NCI-H187 (cell line): ENCODE data around the gene PLCL1.
"Not testable (repeated sequence)": the region's sequence is repeated elsewhere in the genome, so short reads cannot be mapped to it uniquely, and the experiment has no call there.

Experiments used
- DNase-seq, 2 experiments: peaks; one replicate each; lab custom pipeline; 2025; lab: John Stamatoyannopoulos, UW

PLCL1 gene

GRCh38 chr2:198186257-198186656 is 381.9 kb downstream of the PLCL1 start:
- DNase-seq: peak; percentile 0 to 3

GRCh38 chr2:198187841-198188240 is 383.4 kb downstream of the PLCL1 start:
- DNase-seq: no peak

- DNase-seq: no peak
Observed at GRCh38 chr2:198188982-198189381, 384.6 kb downstream of the PLCL1 start.

GRCh38 chr2:198191651-198192050 is 387.3 kb downstream of the PLCL1 start:
- DNase-seq: no peak

GRCh38 chr2:198196556-198196955 is 392.2 kb downstream of the PLCL1 start:
- not testable (repeated sequence) for DNase-seq
